Kidney (tissue), 14 donors: ENCODE data around the gene ZNF827. TPM values are rescaled to one million over a fixed set of nuclear protein-coding genes. Genes with fewer than 3 reads are reported as not detected.
A peak's percentile ranks its signal among the peaks of the same experiment; 100 is the strongest.

Experiments used
- DNase-seq, 5 donors: peaks; one replicate each; pipeline ENCODE4 v3.0.0-alpha.2; 2013 to 2020
- FAIRE-seq: peaks from 2 replicates; lab custom pipeline; 2012; peaks lifted over from hg19 to GRCh38; lab: Jason Lieb, UNC
- H3K27ac ChIP-seq, 2 donors: one replicate each; pipeline ENCODE4 v1.7.0; 2013; ENCODE audit warnings: low read depth in 2 of 2, low read length in 2 of 2, inconsistent platforms in 1 of 2
- H3K27me3 ChIP-seq: one replicate; pipeline ENCODE4 v1.7.1; 2013; ENCODE audit warnings: low read length, inconsistent platforms; ENCODE audit not compliant: control insufficient read depth, insufficient read depth
- H3K36me3 ChIP-seq, 3 donors: one replicate each; pipeline versions ENCODE4 v1.7.0 to v1.7.1; 2013; ENCODE audit warnings: low read length in 3 of 3, control low read depth in 1 of 3, inconsistent platforms in 1 of 3; ENCODE audit not compliant: insufficient read depth in 3 of 3, control insufficient read depth in 2 of 3
- H3K4me1 ChIP-seq, 3 donors: one replicate each; pipeline versions ENCODE4 v1.7.0 to v1.7.1; 2013; ENCODE audit warnings: low read length in 3 of 3, inconsistent platforms in 1 of 3, low read depth in 1 of 3; ENCODE audit not compliant: control insufficient read depth in 2 of 3, insufficient read depth in 2 of 3
- H3K4me3 ChIP-seq, 3 donors: one replicate each; pipeline versions ENCODE4 v1.7.0 to v1.8.1; 2013; ENCODE audit warnings: low read length in 3 of 3, control low read depth in 1 of 3, inconsistent platforms in 1 of 3
- H3K9ac ChIP-seq, 3 donors: one replicate each; pipeline versions ENCODE4 v1.7.0 to v1.7.1; 2013; ENCODE audit warnings: low read length in 3 of 3, control low read depth in 1 of 3, inconsistent platforms in 1 of 3
- H3K9me3 ChIP-seq, 3 donors: one replicate each; pipeline versions ENCODE4 v1.7.0 to v1.7.1; 2013; ENCODE audit warnings: low read length in 3 of 3, control low read depth in 1 of 3, inconsistent platforms in 1 of 3; ENCODE audit not compliant: control insufficient read depth in 2 of 3, insufficient read depth in 1 of 3
- intact Hi-C: fragments of 100-400 bp; cut with DNase I; formaldehyde crosslinking; loops from one replicate; pipeline ENCODE4 v1.11.1; 2022
- polyA plus RNA-seq: library from polyadenylated mRNA; stranded (reverse); fragments of 350-450 nt; fragmentation: Illumina TruSeq; extraction: RNeasy Lipid Tissue Mini Kit (QIAGEN cat#74804); gene quantifications from one replicate; pipeline ENCODE4 v1.2.3, GENCODE V29; 2014; ENCODE audit warnings: low read depth, low replicate concordance; ENCODE audit not compliant: insufficient read depth
- total RNA-seq: library from RNA; stranded (reverse); fragmentation: NEBNext Ultra II Directional; extraction: Animal tissue kit (Norgen Biotek cat#: 25700); gene quantifications from one replicate; pipeline ENCODE4 v1.2.1, GENCODE V29; 2021
- TF ChIP-seq, protein P1 (sequence below): IDR thresholded peaks from 3 replicates; pipeline ENCODE4 v1.5.1; 2012; ENCODE audit warnings: mild to moderate bottlenecking, moderate library complexity, borderline replicate concordance; ENCODE audit not compliant: insufficient read depth; ENCODE audit errors: extremely low read depth
- donor health status: control.
- donor health status: control.
- donor health status: control.
- donor health status: control.
- donor health status: control.
- donor health status: DM: yes; HTN: yes; CAD: no.
- donor health status: Normal renal cell carcinoma (clear cell type).

ZNF827 gene
- total and polyA plus RNA-seq, 2 donors from 2014 or later = 3.5 to 22.6 TPM

GRCh38 chr4:145709843-145710242 lies 228.8 kb downstream of the ZNF827 start:
- Histone ChIP-seq H3K27ac (peak overlapping the region in 1 of 2 donors; percentile 1), H3K9ac (no peak overlapping the region)

GRCh38 chr4:145709336-145709735 lies 229.3 kb downstream of the ZNF827 start:
- Histone ChIP-seq H3K36me3 (no peaks in the 10 kb centered on the region), H3K4me1 (peaks cover 0 to 12% (median 5%) of the 10 kb centered on the region in 3 donors), H3K27me3 (no peaks in the 10 kb centered on the region), H3K4me3 (no peak overlapping the region), H3K9ac (no peak overlapping the region), H3K9me3 (no peaks in the 10 kb centered on the region), H3K27ac (peak overlapping the region in 1 of 2 donors; percentile 1)
- intact Hi-C loops = no loop called here
- DNase-seq (peak in 1 of 5 donors; percentile 20), FAIRE-seq (no peak)
- TF ChIP-seq, protein P1, sequence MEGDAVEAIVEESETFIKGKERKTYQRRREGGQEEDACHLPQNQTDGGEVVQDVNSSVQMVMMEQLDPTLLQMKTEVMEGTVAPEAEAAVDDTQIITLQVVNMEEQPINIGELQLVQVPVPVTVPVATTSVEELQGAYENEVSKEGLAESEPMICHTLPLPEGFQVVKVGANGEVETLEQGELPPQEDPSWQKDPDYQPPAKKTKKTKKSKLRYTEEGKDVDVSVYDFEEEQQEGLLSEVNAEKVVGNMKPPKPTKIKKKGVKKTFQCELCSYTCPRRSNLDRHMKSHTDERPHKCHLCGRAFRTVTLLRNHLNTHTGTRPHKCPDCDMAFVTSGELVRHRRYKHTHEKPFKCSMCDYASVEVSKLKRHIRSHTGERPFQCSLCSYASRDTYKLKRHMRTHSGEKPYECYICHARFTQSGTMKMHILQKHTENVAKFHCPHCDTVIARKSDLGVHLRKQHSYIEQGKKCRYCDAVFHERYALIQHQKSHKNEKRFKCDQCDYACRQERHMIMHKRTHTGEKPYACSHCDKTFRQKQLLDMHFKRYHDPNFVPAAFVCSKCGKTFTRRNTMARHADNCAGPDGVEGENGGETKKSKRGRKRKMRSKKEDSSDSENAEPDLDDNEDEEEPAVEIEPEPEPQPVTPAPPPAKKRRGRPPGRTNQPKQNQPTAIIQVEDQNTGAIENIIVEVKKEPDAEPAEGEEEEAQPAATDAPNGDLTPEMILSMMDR = no peak

More at GRCh38 chr4:145709843-145710242, 228.8 kb downstream of the ZNF827 start:
- H3K4me1 ChIP-seq = peaks cover 0 to 10% (median 5%) of the 10 kb centered on the region in 3 donors
- DNase-seq (no peak), FAIRE-seq (no peak)
- H3K36me3 ChIP-seq = no peaks in the 10 kb centered on the region
- no peaks in the 10 kb centered on the region for H3K9me3 ChIP-seq
- TF ChIP-seq, protein P1 = no peak
- no peaks in the 10 kb centered on the region for H3K27me3 ChIP-seq
- no peak overlapping the region for H3K4me3 ChIP-seq
- intact Hi-C loops = no loop called here

Other genes with a start within 250 kb of the ZNF827 start
- 24.3 TPM for gene LSM6, start 236.9 kb upstream of the ZNF827 start, total RNA-seq
- gene LSM6, start 236.9 kb upstream of the ZNF827 start, polyA plus RNA-seq = 36.7 TPM